IMR-90 (cell line): ENCODE measurements around the gene PDE8B.

Experiments
- CEBPB ChIP-seq: IDR thresholded peaks from 2 replicates; pipeline ENCODE4 v1.6.1; 2012; ENCODE audit warnings: low read depth, low read length, improper control_type of control experiment
- CHD1 ChIP-seq: IDR thresholded peaks from 2 replicates; pipeline ENCODE4 v1.6.1; 2012; ENCODE audit warnings: low read depth, low read length, improper control_type of control experiment
- MAFK ChIP-seq: IDR thresholded peaks from 2 replicates; pipeline ENCODE4 v1.6.1; 2012; ENCODE audit warnings: low read depth, low read length, improper control_type of control experiment
- MAZ ChIP-seq: IDR thresholded peaks from 2 replicates; pipeline ENCODE4 v1.6.1; 2012; ENCODE audit warnings: low read depth, mild to moderate bottlenecking, low read length, improper control_type of control experiment, moderate library complexity, borderline replicate concordance
- MXI1 ChIP-seq: IDR thresholded peaks from 2 replicates; pipeline ENCODE4 v1.6.1; 2012; ENCODE audit warnings: low read depth, mild to moderate bottlenecking, low read length, moderate library complexity, borderline replicate concordance
- NFE2L2 ChIP-seq: fragments of 150-350 bp; IDR thresholded peaks from 2 replicates; pipeline ENCODE4 v1.6.1; 2016; ENCODE audit warnings: low read depth, mild to moderate bottlenecking, low read length
- POLR2A ChIP-seq: IDR thresholded peaks from 2 replicates; pipeline ENCODE4 v1.6.1; 2012; ENCODE audit warnings: mild to moderate bottlenecking, low read depth, low read length
- RAD21 ChIP-seq: IDR thresholded peaks from 2 replicates; pipeline ENCODE4 v1.6.1; 2012; ENCODE audit warnings: low read length, improper control_type of control experiment
- RCOR1 ChIP-seq: IDR thresholded peaks from 2 replicates; pipeline ENCODE4 v1.6.1; 2012; ENCODE audit warnings: mild to moderate bottlenecking, low read length, improper control_type of control experiment; ENCODE audit not compliant: insufficient replicate concordance
- RFX5 ChIP-seq: IDR thresholded peaks from 2 replicates; pipeline ENCODE4 v1.8.0; 2012; ENCODE audit warnings: low read depth, mild to moderate bottlenecking, low read length, moderate library complexity
- SMC3 ChIP-seq: fragments of 150-350 bp; IDR thresholded peaks from 2 replicates; pipeline ENCODE4 v1.6.1; 2016; ENCODE audit warnings: low read depth, mild to moderate bottlenecking, antibody characterized with exemption, low read length, moderate library complexity
- TF ChIP-seq, protein P1 (sequence below): conservative IDR thresholded peaks from 2 replicates; pipeline ENCODE4 v1.5.1; 2012; ENCODE audit warnings: mild to moderate bottlenecking, low read depth, low read length, improper control_type of control experiment
- TF ChIP-seq, protein P2 (sequence below): fragments of 150-350 bp; IDR thresholded peaks from 2 replicates; pipeline ENCODE4 v1.6.1; 2017; ENCODE audit warnings: mild to moderate bottlenecking, antibody characterized with exemption, low read length, low read depth

DNA sequence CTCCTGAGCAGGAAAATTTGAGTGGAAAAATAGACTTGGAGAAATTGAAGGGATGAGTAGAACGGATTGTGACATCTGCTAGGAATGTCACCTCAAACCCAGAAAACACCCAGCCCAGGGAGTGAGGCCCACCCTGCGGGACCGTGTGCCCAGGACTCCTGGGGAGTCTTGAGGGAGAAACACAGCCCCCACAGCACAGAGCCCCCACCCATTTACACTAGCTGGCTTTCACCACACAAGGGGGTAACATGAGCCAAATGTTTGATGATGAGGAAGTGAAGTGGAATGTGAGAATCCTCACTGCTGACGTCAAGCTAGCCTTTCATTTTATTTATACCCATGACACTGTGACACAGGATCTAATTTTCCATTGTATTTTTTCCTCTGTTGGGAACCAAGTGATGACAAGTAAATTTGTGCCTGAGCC is 42.8 kb upstream of the PDE8B start:
- TF ChIP-seq CEBPB (peak; percentile 32; the same call in 1 of the 2 replicates), POLR2A (no peak), RAD21 (no peak), MAFK (no peak), SMC3 (no peak), CHD1 (no peak), RFX5 (no peak), MAZ (peak; percentile 40; the same call in 1 of the 2 replicates), NFE2L2 (no peak), MXI1 (no peak), RCOR1 (no peak)
- TF ChIP-seq, protein P1, sequence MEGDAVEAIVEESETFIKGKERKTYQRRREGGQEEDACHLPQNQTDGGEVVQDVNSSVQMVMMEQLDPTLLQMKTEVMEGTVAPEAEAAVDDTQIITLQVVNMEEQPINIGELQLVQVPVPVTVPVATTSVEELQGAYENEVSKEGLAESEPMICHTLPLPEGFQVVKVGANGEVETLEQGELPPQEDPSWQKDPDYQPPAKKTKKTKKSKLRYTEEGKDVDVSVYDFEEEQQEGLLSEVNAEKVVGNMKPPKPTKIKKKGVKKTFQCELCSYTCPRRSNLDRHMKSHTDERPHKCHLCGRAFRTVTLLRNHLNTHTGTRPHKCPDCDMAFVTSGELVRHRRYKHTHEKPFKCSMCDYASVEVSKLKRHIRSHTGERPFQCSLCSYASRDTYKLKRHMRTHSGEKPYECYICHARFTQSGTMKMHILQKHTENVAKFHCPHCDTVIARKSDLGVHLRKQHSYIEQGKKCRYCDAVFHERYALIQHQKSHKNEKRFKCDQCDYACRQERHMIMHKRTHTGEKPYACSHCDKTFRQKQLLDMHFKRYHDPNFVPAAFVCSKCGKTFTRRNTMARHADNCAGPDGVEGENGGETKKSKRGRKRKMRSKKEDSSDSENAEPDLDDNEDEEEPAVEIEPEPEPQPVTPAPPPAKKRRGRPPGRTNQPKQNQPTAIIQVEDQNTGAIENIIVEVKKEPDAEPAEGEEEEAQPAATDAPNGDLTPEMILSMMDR, result no peak
- TF ChIP-seq, protein P2, sequence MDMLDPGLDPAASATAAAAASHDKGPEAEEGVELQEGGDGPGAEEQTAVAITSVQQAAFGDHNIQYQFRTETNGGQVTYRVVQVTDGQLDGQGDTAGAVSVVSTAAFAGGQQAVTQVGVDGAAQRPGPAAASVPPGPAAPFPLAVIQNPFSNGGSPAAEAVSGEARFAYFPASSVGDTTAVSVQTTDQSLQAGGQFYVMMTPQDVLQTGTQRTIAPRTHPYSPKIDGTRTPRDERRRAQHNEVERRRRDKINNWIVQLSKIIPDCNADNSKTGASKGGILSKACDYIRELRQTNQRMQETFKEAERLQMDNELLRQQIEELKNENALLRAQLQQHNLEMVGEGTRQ, result no peak
